ENCODE measurements around the gene FBXO8. TPM values are rescaled to one million over a fixed set of nuclear protein-coding genes. Genes with fewer than 3 reads are reported as not detected.

FBXO8 gene
- total and polyA plus RNA-seq, 4 donors, result 23.0 to 27.4 (median 25.7) TPM

DNA sequence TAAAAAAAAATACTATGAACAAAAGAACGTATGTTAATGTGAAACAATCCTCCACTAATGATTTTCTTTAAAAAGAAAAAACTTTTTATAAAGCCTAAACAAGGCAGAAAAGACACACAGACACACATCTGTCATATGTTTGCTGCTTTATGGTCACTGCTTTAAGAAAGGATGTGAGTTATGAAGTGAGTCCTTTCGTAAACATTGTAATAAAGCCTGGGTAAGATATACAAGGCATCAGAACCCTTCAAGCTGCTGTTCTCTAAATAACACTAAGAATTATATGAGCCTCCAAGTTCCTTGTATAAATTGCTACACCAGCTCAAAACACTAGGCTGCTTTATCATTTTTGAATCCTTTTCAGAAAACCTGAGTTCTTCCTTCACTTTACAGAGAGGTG, 81.6 kb downstream of the FBXO8 start:
- 89 to 92% methylated on average over 2 of the region's 2 CpGs for WGBS, 2 donors
- no peak overlapping the region for H3K27ac ChIP-seq (ENCODE audit: low read depth in 1 of 2, low read length in 2 of 2)
- intact Hi-C loops (cut with DNase I), result no loop called here
- H3K4me3 ChIP-seq (ENCODE audit: low read length in 2 of 2), result no peak overlapping the region
- no peak for DNase-seq
- no peaks in the 10 kb centered on the region for H3K36me3 ChIP-seq (ENCODE audit: control insufficient read depth in 1 of 2, insufficient read depth in 2 of 2, low read length in 1 of 2)
- peaks cover 0 to 3% of the 10 kb centered on the region in 2 donors for H3K4me1 ChIP-seq (ENCODE audit: control insufficient read depth in 1 of 2, insufficient read depth in 2 of 2, low read length in 2 of 2)
- no peaks in the 10 kb centered on the region for H3K9me3 ChIP-seq (ENCODE audit: control insufficient read depth, low read length)
- no peak for ATAC-seq (ENCODE audit: low FRiP score)
- no peaks in the 10 kb centered on the region for H3K27me3 ChIP-seq (ENCODE audit: control insufficient read depth in 1 of 2, insufficient read depth in 2 of 2, low read length in 1 of 2)

DNA sequence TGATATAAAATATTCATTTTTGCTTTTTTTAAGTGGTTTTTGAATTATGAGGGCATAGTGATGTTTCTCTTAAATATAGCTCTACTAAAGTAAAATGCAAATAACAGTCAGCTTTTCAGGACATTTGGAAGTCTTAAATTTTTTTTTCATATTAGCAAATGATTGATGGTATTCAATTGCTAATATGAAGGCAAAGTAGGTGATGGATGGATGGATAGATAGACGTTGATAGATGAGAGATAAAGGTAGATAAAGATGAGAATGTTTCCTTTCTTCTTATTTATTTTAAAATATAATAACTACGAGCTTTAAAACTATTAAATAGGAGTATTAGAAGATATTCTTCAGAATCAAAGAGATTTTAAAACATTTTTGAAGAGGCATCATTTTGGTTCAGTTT, 83.7 kb downstream of the FBXO8 start:
- ATAC-seq (ENCODE audit: low FRiP score), result no peak
- H3K27ac ChIP-seq (ENCODE audit: low read depth in 1 of 2, low read length in 2 of 2), result no peak overlapping the region
- no peaks in the 10 kb centered on the region for H3K36me3 ChIP-seq (ENCODE audit: control insufficient read depth in 1 of 2, insufficient read depth in 2 of 2, low read length in 1 of 2)
- intact Hi-C loops (cut with DNase I), result no loop called here
- WGBS, 2 donors, result 88 to 89% methylated on average over 2 of the region's 2 CpGs
- no peak overlapping the region for H3K4me3 ChIP-seq (ENCODE audit: low read length in 2 of 2)
- no peak for DNase-seq
- no peaks in the 10 kb centered on the region for H3K9me3 ChIP-seq (ENCODE audit: control insufficient read depth, low read length)
- H3K27me3 ChIP-seq (ENCODE audit: control insufficient read depth in 1 of 2, insufficient read depth in 2 of 2, low read length in 1 of 2), result no peaks in the 10 kb centered on the region
- peaks cover 0 to 3% of the 10 kb centered on the region in 2 donors for H3K4me1 ChIP-seq (ENCODE audit: control insufficient read depth in 1 of 2, insufficient read depth in 2 of 2, low read length in 2 of 2)

DNA sequence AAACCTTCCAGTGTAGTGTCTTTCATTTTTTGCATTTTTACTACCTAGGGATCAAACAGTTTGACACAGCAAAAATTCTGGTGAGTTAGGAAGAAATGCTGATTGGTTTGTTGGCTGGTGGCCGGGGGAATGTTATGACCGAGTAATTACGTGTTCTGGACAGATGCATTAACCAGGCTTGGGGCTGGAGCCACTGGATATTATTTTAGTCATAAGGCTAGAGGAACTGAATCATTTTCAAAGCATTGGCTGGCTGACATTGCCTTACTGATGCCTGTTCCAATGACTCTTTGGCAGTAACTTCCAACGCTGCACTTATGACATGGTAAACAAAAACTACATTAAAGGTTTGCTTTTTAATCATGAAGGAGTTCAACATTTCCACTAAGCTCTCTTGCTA, 84.6 kb downstream of the FBXO8 start:
- no peak for DNase-seq
- Histone ChIP-seq H3K9me3 (ENCODE audit: control insufficient read depth, low read length) (no peaks in the 10 kb centered on the region), H3K4me1 (ENCODE audit: control insufficient read depth in 1 of 2, insufficient read depth in 2 of 2, low read length in 2 of 2) (peaks cover 0 to 3% of the 10 kb centered on the region in 2 donors), H3K27me3 (ENCODE audit: control insufficient read depth in 1 of 2, insufficient read depth in 2 of 2, low read length in 1 of 2) (no peaks in the 10 kb centered on the region), H3K27ac (ENCODE audit: low read depth in 1 of 2, low read length in 2 of 2) (no peak overlapping the region), H3K36me3 (ENCODE audit: control insufficient read depth in 1 of 2, insufficient read depth in 2 of 2, low read length in 1 of 2) (no peaks in the 10 kb centered on the region), H3K4me3 (ENCODE audit: low read length in 2 of 2) (no peak overlapping the region)
- intact Hi-C loops (cut with DNase I), result no loop called here
- ATAC-seq (ENCODE audit: low FRiP score), result no peak
- WGBS, 2 donors, result 7 to 10% methylated on average over 4 of the region's 4 CpGs

GRCh38 chr4:174198396-174198795, 85.1 kb downstream of the FBXO8 start:
- ATAC-seq (ENCODE audit: low FRiP score), result no peak
- no peaks in the 10 kb centered on the region for H3K9me3 ChIP-seq (ENCODE audit: control insufficient read depth, low read length)
- 92 to 96% methylated on average over 1 of the region's 1 CpG for WGBS, 2 donors
- H3K27ac ChIP-seq (ENCODE audit: low read depth in 1 of 2, low read length in 2 of 2), result no peak overlapping the region
- DNase-seq, result no peak
- no peaks in the 10 kb centered on the region for H3K27me3 ChIP-seq (ENCODE audit: control insufficient read depth in 1 of 2, insufficient read depth in 2 of 2, low read length in 1 of 2)
- no peaks in the 10 kb centered on the region for H3K36me3 ChIP-seq (ENCODE audit: control insufficient read depth in 1 of 2, insufficient read depth in 2 of 2, low read length in 1 of 2)
- H3K4me1 ChIP-seq (ENCODE audit: control insufficient read depth in 1 of 2, insufficient read depth in 2 of 2, low read length in 2 of 2), result peaks cover 0 to 3% of the 10 kb centered on the region in 2 donors
- intact Hi-C loops (cut with DNase I), result no loop called here
- H3K4me3 ChIP-seq (ENCODE audit: low read length in 2 of 2), result no peak overlapping the region

GRCh38 chr4:174193438-174194374, 89.8 kb downstream of the FBXO8 start:
- intact Hi-C loops (cut with DNase I), result no loop called here
- no peak for ATAC-seq (ENCODE audit: low FRiP score)
- no peaks in the 10 kb centered on the region for H3K36me3 ChIP-seq (ENCODE audit: control insufficient read depth in 1 of 2, insufficient read depth in 2 of 2, low read length in 1 of 2)
- H3K4me1 ChIP-seq (ENCODE audit: control insufficient read depth in 1 of 2, insufficient read depth in 2 of 2, low read length in 2 of 2), result no peaks in the 10 kb centered on the region
- H3K27me3 ChIP-seq (ENCODE audit: control insufficient read depth in 1 of 2, insufficient read depth in 2 of 2, low read length in 1 of 2), result no peaks in the 10 kb centered on the region
- no peak for DNase-seq
- H3K27ac ChIP-seq (ENCODE audit: low read depth in 1 of 2, low read length in 2 of 2), result no peak overlapping the region
- 77 to 79% methylated on average over 4 of the region's 4 CpGs for WGBS, 2 donors
- no peaks in the 10 kb centered on the region for H3K9me3 ChIP-seq (ENCODE audit: control insufficient read depth, low read length)
- H3K4me3 ChIP-seq (ENCODE audit: low read length in 2 of 2), result no peak overlapping the region

- no peak for ATAC-seq (ENCODE audit: low FRiP score)
- intact Hi-C loops (cut with DNase I), result no loop called here
- Histone ChIP-seq H3K9me3 (ENCODE audit: control insufficient read depth, low read length) (no peaks in the 10 kb centered on the region), H3K36me3 (ENCODE audit: control insufficient read depth in 1 of 2, insufficient read depth in 2 of 2, low read length in 1 of 2) (no peaks in the 10 kb centered on the region), H3K27ac (ENCODE audit: low read depth in 1 of 2, low read length in 2 of 2) (no peak overlapping the region), H3K4me1 (ENCODE audit: control insufficient read depth in 1 of 2, insufficient read depth in 2 of 2, low read length in 2 of 2) (no peaks in the 10 kb centered on the region), H3K4me3 (ENCODE audit: low read length in 2 of 2) (no peak overlapping the region), H3K27me3 (ENCODE audit: control insufficient read depth in 1 of 2, insufficient read depth in 2 of 2, low read length in 1 of 2) (no peaks in the 10 kb centered on the region)
- DNase-seq, result no peak
- 85 to 87% methylated on average over 4 of the region's 4 CpGs for WGBS, 2 donors
Observed at GRCh38 chr4:174192943-174193342, 90.5 kb downstream of the FBXO8 start.

GRCh38 chr4:174190832-174191500, 92.5 kb downstream of the FBXO8 start:
- 93 to 94% methylated on average over 5 of the region's 5 CpGs for WGBS, 2 donors
- intact Hi-C loops (cut with DNase I), result no loop called here

GRCh38 chr4:174189392-174190015, 94.0 kb downstream of the FBXO8 start:
- intact Hi-C loops (cut with DNase I), result no loop called here
- no peak overlapping the region for H3K4me3 ChIP-seq (ENCODE audit: low read length in 2 of 2)
- no peaks in the 10 kb centered on the region for H3K9me3 ChIP-seq (ENCODE audit: control insufficient read depth, low read length)
- 68 to 71% methylated on average over 5 of the region's 5 CpGs for WGBS, 2 donors
- no peaks in the 10 kb centered on the region for H3K27me3 ChIP-seq (ENCODE audit: control insufficient read depth in 1 of 2, insufficient read depth in 2 of 2, low read length in 1 of 2)
- DNase-seq, result no peak
- no peak overlapping the region for H3K27ac ChIP-seq (ENCODE audit: low read depth in 1 of 2, low read length in 2 of 2)
- H3K4me1 ChIP-seq (ENCODE audit: control insufficient read depth in 1 of 2, insufficient read depth in 2 of 2, low read length in 2 of 2), result no peaks in the 10 kb centered on the region
- ATAC-seq (ENCODE audit: low FRiP score), result no peak
- no peaks in the 10 kb centered on the region for H3K36me3 ChIP-seq (ENCODE audit: control insufficient read depth in 1 of 2, insufficient read depth in 2 of 2, low read length in 1 of 2)

More at GRCh38 chr4:174190832-174191500, 92.5 kb downstream of the FBXO8 start:
- DNase-seq, result no peak
- no peak overlapping the region for H3K4me3 ChIP-seq (ENCODE audit: low read length in 2 of 2)
- no peaks in the 10 kb centered on the region for H3K27me3 ChIP-seq (ENCODE audit: control insufficient read depth in 1 of 2, insufficient read depth in 2 of 2, low read length in 1 of 2)
- ATAC-seq (ENCODE audit: low FRiP score), result no peak
- H3K9me3 ChIP-seq (ENCODE audit: control insufficient read depth, low read length), result no peaks in the 10 kb centered on the region
- H3K27ac ChIP-seq (ENCODE audit: low read depth in 1 of 2, low read length in 2 of 2), result no peak overlapping the region
- H3K36me3 ChIP-seq (ENCODE audit: control insufficient read depth in 1 of 2, insufficient read depth in 2 of 2, low read length in 1 of 2), result no peaks in the 10 kb centered on the region
- H3K4me1 ChIP-seq (ENCODE audit: control insufficient read depth in 1 of 2, insufficient read depth in 2 of 2, low read length in 2 of 2), result no peaks in the 10 kb centered on the region
